Measurements from ENCODE around the gene AKAP6.

DNA sequence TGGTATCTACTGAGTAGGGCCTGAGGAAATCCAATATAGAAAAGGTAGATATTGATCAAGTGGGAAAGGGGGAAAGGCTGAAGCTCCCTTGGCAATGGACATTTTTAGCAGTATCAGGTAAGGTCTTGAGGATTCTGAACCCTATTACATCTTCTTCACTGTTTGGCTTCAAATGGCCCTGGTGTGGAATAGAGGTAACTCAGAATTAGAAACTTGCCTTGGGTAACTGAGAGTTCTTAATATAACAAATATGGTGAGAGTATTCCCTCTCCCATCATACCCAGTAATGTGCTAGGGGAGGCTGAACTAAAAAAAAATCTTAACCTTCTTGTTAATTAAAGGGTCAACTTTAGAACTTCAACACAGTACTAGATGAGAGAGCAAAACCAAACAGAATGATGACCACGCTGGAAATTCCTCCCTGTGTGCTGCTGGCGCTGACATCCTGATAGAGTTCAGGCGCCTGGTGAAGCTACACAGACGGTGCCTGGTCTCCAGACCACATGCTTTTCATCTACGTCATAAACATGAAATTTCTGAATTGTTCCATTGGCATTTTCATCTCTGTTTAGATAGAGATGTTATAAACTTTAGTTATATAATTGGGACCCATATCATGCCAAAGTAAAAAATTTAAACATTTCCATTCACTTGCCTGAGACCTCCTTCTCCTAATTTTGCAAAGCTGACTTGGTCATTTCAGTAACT, 128.3 kb downstream of the AKAP6 start:
- TF ChIP-seq, protein P1, sequence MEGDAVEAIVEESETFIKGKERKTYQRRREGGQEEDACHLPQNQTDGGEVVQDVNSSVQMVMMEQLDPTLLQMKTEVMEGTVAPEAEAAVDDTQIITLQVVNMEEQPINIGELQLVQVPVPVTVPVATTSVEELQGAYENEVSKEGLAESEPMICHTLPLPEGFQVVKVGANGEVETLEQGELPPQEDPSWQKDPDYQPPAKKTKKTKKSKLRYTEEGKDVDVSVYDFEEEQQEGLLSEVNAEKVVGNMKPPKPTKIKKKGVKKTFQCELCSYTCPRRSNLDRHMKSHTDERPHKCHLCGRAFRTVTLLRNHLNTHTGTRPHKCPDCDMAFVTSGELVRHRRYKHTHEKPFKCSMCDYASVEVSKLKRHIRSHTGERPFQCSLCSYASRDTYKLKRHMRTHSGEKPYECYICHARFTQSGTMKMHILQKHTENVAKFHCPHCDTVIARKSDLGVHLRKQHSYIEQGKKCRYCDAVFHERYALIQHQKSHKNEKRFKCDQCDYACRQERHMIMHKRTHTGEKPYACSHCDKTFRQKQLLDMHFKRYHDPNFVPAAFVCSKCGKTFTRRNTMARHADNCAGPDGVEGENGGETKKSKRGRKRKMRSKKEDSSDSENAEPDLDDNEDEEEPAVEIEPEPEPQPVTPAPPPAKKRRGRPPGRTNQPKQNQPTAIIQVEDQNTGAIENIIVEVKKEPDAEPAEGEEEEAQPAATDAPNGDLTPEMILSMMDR (conservative IDR thresholded peaks at IDR 0.05; ENCODE audit: low read length), result no peak
- TF ChIP-seq EZH2phosphoT487 (IDR thresholded peaks at IDR 0.05; ENCODE audit: borderline replicate concordance, low read depth, low read length), result no peak

Measured in OCI-LY7 (cell line).